ENCODE data around the gene NFIC.

DNA sequence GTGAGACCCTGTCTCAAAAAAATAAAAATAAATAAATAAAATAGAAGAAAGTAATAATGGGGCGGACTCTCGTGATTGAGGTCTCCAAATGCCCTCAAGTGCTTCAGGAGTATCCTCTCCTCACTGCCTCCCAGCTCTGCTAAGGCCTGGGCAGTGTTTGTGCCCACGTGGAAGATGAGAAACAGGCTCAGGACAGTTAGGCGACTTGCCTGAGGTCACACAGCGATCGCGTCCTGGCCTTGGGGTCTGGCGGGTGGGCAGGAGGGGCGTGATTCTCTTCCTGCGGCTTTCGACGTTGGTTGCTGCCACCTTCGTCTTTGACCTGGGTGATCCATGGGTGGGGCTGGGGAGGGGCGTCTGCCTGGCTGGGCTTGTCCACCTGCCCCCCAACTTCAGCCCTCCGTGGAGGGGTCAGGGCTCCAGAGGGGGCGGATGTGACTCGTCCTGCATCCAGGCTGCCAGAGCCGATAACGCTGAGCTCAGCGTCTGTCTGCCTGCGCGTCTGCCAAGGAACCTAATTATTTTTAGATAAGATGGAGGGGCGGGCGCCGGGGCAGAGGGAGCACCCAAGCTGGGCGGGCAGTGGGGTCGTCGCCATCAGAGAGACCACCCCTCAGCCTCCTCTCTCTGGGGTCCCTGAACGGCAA lies 56.9 kb downstream of the NFIC start:
- TF ChIP-seq, protein P1, sequence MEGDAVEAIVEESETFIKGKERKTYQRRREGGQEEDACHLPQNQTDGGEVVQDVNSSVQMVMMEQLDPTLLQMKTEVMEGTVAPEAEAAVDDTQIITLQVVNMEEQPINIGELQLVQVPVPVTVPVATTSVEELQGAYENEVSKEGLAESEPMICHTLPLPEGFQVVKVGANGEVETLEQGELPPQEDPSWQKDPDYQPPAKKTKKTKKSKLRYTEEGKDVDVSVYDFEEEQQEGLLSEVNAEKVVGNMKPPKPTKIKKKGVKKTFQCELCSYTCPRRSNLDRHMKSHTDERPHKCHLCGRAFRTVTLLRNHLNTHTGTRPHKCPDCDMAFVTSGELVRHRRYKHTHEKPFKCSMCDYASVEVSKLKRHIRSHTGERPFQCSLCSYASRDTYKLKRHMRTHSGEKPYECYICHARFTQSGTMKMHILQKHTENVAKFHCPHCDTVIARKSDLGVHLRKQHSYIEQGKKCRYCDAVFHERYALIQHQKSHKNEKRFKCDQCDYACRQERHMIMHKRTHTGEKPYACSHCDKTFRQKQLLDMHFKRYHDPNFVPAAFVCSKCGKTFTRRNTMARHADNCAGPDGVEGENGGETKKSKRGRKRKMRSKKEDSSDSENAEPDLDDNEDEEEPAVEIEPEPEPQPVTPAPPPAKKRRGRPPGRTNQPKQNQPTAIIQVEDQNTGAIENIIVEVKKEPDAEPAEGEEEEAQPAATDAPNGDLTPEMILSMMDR (IDR thresholded peaks at IDR 0.05), result no peak
- TF ChIP-seq JUND (IDR thresholded peaks at IDR 0.05) (no peak), SIN3A (IDR thresholded peaks at IDR 0.05; ENCODE audit: borderline replicate concordance, low read depth, low read length) (no peak), POLR2AphosphoS5 (IDR thresholded peaks at IDR 0.05; ENCODE audit: low read depth, low read length) (no peak), EP300 (IDR thresholded peaks at IDR 0.05; ENCODE audit: borderline replicate concordance in 1 of 2, low read depth in 1 of 2, low read length in 1 of 2) (peak in 1 of 2 experiments; percentile 63; a peak in 2 of 4 replicates), CHD2 (IDR thresholded peaks at IDR 0.05; ENCODE audit: low read length, partially characterized antibody) (no peak), GATA2 (CRISPR knock-in tag; IDR thresholded peaks at IDR 0.05) (peak; percentile 67), RXRA (IDR thresholded peaks at IDR 0.05; ENCODE audit: borderline replicate concordance, low read depth) (no peak), FOXJ3 (CRISPR knock-in tag; IDR thresholded peaks at IDR 0.05) (no peak; the same call in 1 of the 2 replicates)
- TF ChIP-seq, protein P2, sequence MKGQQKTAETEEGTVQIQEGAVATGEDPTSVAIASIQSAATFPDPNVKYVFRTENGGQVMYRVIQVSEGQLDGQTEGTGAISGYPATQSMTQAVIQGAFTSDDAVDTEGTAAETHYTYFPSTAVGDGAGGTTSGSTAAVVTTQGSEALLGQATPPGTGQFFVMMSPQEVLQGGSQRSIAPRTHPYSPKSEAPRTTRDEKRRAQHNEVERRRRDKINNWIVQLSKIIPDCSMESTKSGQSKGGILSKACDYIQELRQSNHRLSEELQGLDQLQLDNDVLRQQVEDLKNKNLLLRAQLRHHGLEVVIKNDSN (IDR thresholded peaks at IDR 0.05; ENCODE audit: borderline replicate concordance, low read depth), result no peak
- TF ChIP-seq, protein P3, sequence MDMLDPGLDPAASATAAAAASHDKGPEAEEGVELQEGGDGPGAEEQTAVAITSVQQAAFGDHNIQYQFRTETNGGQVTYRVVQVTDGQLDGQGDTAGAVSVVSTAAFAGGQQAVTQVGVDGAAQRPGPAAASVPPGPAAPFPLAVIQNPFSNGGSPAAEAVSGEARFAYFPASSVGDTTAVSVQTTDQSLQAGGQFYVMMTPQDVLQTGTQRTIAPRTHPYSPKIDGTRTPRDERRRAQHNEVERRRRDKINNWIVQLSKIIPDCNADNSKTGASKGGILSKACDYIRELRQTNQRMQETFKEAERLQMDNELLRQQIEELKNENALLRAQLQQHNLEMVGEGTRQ (IDR thresholded peaks at IDR 0.05; ENCODE audit: borderline replicate concordance, low read depth, low read length), result no peak

Data from SK-N-SH (cell line).